ENCODE results near the gene SLC35G6. TPM values are rescaled to one million over a fixed set of nuclear protein-coding genes. Genes with fewer than 3 reads are reported as not detected.

SLC35G6 gene
- total RNA-seq, 1 donor from 2014 or later: not detected

DNA sequence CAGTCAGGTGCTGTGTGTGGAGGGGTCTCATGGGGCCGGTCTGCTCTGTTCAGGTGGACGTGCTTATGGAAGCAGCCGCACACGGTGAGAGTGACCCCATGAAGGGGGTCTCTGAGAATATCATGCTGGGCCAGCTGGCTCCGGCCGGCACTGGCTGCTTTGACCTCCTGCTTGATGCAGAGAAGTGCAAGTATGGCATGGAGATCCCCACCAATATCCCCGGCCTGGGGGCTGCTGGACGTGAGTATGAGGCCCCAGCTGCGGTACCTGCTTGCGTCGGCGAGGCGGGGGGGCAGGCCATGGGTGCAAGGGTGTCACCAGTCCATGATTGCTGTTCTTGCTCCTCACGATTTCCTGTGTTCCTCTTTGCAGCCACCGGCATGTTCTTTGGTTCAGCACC lies 30.9 kb downstream of the SLC35G6 start:
- peaks cover 42% of the 10 kb centered on the region for H3K36me3 Mint-ChIP-seq (ENCODE audit: low read depth)
- no peak overlapping the region for H3K4me3 Mint-ChIP-seq (ENCODE audit: unreplicated experiment)
- H3K9me3 Mint-ChIP-seq (ENCODE audit: low read depth): no peaks in the 10 kb centered on the region
- H3K27ac Mint-ChIP-seq (ENCODE audit: unreplicated experiment): no peak overlapping the region
- no peaks in the 10 kb centered on the region for H3K27me3 Mint-ChIP-seq (ENCODE audit: low read depth)
- TF ChIP-seq CTCF (IDR thresholded peaks at IDR 0.05): no peak
- peaks cover 4% of the 10 kb centered on the region for H3K4me1 Mint-ChIP-seq (ENCODE audit: low read depth)
- DNase-seq (ENCODE audit: low spot score): no peak

DNA sequence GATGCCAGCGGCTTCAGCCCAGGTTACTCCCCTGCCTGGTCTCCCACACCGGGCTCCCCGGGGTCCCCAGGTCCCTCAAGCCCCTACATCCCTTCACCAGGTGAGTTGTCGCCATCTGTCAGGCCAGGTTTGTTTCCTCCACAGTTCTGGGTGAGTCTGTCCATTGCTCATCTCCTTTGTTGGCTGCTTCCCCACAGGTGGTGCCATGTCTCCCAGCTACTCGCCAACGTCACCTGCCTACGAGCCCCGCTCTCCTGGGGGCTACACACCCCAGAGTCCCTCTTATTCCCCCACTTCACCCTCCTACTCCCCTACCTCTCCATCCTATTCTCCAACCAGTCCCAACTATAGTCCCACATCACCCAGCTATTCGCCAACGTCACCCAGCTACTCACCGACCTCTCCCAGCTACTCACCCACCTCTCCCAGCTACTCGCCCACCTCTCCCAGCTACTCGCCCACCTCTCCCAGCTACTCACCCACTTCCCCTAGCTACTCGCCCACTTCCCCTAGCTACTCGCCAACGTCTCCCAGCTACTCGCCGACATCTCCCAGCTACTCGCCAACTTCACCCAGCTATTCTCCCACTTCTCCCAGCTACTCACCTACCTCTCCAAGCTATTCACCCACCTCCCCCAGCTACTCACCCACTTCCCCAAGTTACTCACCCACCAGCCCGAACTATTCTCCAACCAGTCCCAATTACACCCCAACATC lies 31.7 kb downstream of the SLC35G6 start:
- Mint-ChIP-seq H3K4me3 (ENCODE audit: unreplicated experiment) (no peak overlapping the region), H3K36me3 (ENCODE audit: low read depth) (peaks cover 40% of the 10 kb centered on the region), H3K27ac (ENCODE audit: unreplicated experiment) (no peak overlapping the region), H3K9me3 (ENCODE audit: low read depth) (no peaks in the 10 kb centered on the region), H3K4me1 (ENCODE audit: low read depth) (peaks cover 4% of the 10 kb centered on the region), H3K27me3 (ENCODE audit: low read depth) (no peaks in the 10 kb centered on the region)
- no peak for TF ChIP-seq CTCF (IDR thresholded peaks at IDR 0.05)
- DNase-seq (ENCODE audit: low spot score): no peak

- no peak for TF ChIP-seq CTCF (IDR thresholded peaks at IDR 0.05)
- Mint-ChIP-seq H3K4me1 (ENCODE audit: low read depth) (peaks cover 4% of the 10 kb centered on the region), H3K9me3 (ENCODE audit: low read depth) (no peaks in the 10 kb centered on the region), H3K27me3 (ENCODE audit: low read depth) (no peaks in the 10 kb centered on the region), H3K27ac (ENCODE audit: unreplicated experiment) (peak overlapping the region; percentile 49), H3K4me3 (ENCODE audit: unreplicated experiment) (no peak overlapping the region), H3K36me3 (ENCODE audit: low read depth) (peaks cover 34% of the 10 kb centered on the region)
- no peak for DNase-seq (ENCODE audit: low spot score)
Measured at GRCh38 chr17:7513850-7514419, 32.7 kb downstream of the SLC35G6 start.

- no peaks in the 10 kb centered on the region for H3K27me3 Mint-ChIP-seq (ENCODE audit: low read depth)
- no peak for TF ChIP-seq CTCF (IDR thresholded peaks at IDR 0.05)
- DNase-seq (ENCODE audit: low spot score): no peak
- H3K4me1 Mint-ChIP-seq (ENCODE audit: low read depth): peaks cover 4% of the 10 kb centered on the region
- H3K27ac Mint-ChIP-seq (ENCODE audit: unreplicated experiment): no peak overlapping the region
- H3K4me3 Mint-ChIP-seq (ENCODE audit: unreplicated experiment): no peak overlapping the region
- H3K36me3 Mint-ChIP-seq (ENCODE audit: low read depth): peaks cover 20% of the 10 kb centered on the region
- no peaks in the 10 kb centered on the region for H3K9me3 Mint-ChIP-seq (ENCODE audit: low read depth)
Measured at GRCh38 chr17:7515911-7516610, 34.8 kb downstream of the SLC35G6 start.

DNA sequence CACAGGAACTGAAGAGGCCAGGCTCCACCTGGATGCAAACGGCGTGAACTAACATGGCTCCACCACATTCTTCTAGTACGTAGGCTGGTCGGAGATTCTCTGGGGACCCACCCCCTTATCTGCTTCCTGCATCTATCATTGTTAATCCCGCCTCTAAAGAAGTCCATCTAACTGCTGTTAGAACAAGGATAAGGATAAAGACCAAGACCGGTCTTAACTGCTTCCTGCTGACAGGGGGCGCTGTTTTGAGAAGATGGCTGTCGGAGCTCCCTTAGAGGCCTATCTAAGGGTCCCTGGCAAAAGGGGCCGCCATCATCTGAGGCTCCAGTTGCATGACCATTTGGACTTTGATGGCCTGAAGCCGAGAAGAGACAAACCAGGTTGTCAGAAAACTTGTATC lies 41.8 kb downstream of the SLC35G6 start:
- H3K36me3 Mint-ChIP-seq (ENCODE audit: low read depth): no peaks in the 10 kb centered on the region
- no peaks in the 10 kb centered on the region for H3K4me1 Mint-ChIP-seq (ENCODE audit: low read depth)
- no peaks in the 10 kb centered on the region for H3K9me3 Mint-ChIP-seq (ENCODE audit: low read depth)
- H3K27ac Mint-ChIP-seq (ENCODE audit: unreplicated experiment): no peak overlapping the region
- no peak for DNase-seq (ENCODE audit: low spot score)
- no peaks in the 10 kb centered on the region for H3K27me3 Mint-ChIP-seq (ENCODE audit: low read depth)
- peak; percentile 71 for TF ChIP-seq CTCF (IDR thresholded peaks at IDR 0.05)
- no peak overlapping the region for H3K4me3 Mint-ChIP-seq (ENCODE audit: unreplicated experiment)

Measured in chondrocyte (in vitro differentiated cells).